NCI-H2196 (cell line): ENCODE results near the gene GLTPD2.

Experiments used
- DNase-seq: peaks from one replicate; lab custom pipeline; 2025; ENCODE audit not compliant: unreplicated experiment; lab: John Stamatoyannopoulos, UW

GLTPD2 gene

DNA sequence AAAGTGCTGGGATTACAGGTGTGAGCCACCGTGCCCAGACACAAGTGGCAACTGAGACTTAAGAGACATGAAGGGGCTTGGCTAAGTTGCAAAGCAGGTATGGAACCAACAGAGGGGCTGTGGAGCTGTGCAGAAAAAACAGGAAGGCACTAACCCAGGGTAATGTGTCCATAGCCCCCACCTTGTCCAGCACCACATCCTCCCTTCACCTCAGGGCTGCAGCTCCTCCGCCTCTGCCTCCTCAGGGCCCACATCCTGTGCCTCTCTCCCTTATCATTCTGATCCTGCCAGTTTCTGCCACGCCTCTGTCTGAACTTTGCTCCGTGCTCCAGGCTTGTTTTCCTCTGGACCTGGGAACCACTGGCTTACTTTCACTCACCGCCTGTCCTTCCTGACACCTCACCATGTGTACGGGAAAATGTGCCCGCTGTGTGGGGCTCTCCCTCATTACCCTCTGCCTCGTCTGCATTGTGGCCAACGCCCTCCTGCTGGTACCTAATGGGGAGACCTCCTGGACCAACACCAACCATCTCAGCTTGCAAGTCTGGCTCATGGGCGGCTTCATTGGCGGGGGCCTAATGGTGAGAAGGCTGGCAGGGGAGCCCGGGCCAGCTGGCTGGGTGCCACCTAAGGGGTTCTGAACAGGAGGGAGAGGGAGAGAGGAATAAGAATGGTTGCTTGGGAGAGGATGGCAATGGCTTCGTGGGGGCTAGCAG lies 17.1 kb upstream of the GLTPD2 start, which contains the start of gene TM4SF5:
Gene TM4SF5 (plus strand): TSS at position 368 of the 716 bp plus-strand sequence. CDS start 37 bp downstream, at position 405.
- DNase-seq: no peak

DNA sequence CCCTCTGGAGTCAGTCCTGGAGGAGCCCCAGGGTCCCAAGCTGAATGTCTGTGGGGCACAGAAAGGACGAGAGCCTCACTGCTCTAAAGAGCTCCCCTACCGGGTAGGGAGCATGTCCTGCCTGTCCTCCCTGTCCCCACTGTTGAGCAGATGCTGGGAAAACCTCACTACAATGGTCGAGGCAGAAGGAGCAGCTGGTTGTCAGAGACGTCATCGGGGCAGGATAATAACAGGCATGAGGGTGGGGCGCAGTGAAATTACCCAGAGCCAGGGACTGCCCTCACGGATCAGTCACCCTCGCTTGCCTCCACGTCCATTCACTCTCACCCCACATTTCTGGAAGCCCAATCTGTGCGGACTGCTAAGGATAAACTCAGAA lies 16.5 kb upstream of the GLTPD2 start:
- DNase-seq: no peak

DNA sequence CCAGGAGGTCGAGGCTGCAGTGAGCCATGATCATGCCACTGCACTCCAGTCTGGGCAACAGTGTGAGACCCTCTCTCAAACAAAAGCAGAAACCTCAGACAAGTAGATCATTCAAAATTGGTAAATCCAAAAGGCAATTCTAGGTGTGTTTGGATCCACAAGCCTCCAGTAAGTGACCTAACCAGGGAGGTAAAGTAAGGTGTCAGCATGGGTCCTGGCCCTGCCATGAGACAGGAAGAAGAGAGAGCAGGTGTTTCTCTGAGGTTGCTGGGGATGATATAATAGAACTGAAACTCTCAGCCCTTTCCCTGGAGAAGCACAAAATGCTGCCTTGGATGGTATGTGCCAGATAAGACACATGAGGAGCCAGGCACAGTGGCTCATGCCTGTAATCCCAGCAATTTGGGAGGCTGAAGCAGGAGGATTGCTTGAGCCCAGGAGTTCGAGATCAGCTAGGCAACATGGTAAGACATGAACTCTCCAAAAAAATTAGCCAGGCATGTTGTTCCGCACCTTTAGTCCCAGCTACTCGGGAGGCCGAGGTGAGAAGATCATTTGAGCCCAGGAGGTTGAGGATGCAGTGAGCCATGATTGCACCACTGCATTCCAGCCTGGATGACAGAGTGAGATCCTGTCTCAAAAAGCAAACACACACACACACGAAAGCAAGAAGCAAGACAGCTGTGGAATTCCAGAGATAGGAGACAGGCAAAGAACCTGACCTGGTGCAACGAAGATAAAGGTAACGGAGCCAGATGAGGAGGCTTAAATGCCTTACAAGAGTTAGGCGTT lies 10.6 kb upstream of the GLTPD2 start:
- DNase-seq: peak; percentile 2

DNA sequence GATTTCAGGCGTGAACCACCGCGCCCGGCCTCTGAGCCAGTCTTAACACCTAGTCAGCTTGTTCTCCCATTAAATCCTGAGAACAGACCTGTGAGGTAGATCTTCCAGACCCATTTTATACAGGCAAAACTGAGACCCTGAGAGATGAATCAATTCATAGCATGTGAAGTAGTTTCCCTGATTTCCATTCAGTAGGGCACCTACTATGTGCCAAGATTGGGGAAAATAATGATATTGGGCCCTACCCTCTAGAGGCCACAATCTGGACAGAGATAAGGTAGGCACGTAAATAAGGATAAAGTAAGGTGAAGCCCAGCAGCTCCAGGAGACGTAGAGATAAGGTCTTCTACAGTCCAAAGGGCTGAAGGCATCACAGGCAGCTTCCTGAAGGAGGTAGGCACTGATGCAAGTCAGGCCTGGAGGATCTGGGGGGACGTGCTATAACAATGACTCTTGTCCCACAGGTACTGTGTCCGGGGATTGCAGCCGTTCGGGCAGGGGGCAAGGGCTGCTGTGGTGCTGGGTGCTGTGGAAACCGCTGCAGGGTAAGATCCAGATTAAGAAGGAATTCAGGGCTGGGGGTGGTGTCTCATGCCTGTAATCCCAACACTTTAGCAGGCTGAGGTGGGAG lies 8.3 kb upstream of the GLTPD2 start:
- no peak for DNase-seq

DNA sequence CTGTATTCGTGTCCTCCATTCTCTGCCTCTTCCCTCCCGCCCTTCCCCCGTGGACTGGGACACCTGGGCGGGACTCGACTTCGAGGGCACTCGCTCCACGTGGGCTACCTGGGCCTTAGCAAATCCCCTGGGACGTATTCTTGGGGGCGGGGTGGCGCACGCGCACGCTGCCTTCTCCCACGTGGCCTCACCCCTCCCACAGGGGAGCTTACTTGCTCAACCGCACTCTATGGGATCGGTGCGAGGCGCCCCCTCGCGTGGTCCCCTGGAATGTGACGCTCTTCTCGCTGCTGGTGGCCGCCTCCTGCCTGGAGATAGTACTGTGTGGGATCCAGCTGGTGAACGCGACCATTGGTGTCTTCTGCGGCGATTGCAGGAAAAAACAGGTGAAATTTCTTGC lies 6.1 kb upstream of the GLTPD2 start:
- DNase-seq: no peak

DNA sequence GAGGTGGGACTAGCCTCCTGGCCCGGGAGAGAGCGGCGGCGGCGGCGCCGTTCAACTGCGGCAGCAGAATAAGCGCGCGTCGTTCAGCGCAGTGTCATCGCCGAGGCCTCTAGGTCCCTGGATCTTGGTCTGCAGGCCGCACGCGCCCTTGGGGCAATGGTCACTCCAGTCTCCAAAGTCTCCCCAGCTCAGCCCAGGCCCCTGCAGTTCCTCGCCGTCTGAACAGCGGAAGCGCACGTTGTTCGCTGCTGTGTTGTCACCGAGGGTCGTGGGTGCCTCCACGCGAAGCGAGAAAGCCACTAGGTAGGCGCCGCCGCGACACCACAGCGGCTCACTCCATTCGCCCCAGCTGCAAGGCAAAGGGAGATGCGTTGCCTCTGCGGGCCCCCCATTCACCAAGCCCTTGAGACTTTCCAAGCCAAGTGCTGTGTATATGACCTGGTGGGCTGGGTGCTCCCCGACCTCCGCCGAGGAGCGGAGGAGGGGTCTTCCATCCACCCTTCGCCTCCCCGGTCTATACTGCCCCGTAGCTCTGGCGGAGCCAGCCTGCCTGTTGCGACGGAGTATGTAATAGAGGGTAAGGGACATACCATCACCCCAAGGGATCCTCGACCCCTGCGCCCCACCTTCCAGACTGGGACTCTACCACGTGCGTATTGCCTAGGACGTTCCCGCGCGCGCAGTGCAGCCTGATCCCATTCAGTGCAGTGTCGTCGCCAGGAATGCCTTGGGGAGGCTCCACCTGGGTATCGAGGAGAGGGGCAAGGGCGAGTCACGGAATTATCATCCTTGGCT lies 3.3 kb upstream of the GLTPD2 start:
- peak; percentile 0 for DNase-seq

DNA sequence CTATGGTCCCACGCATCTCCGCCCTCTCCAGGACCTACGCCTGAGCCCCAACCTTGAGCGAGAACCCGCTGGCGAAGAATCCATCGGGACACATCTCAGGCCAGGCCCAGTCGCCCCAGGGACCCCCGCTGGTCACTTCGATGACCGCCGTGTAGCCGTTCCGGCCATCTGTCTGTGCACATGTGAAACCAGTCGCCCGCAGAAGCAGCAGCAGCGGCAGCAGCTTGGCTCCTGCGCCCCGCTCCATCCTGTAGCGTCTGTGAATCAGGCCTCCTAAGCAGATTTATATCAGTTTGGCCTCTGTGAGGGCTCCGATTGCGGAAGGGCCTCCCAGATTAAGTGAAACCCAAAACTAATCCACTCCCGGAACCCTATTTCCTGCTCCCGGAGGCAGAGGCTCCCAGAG lies 2.7 kb upstream of the GLTPD2 start, which contains the start of gene VMO1:
Gene VMO1 (minus strand): TSS at position 259 of the 406 bp plus-strand sequence. CDS start 12 bp downstream, at position 247.
- DNase-seq: no peak

DNA sequence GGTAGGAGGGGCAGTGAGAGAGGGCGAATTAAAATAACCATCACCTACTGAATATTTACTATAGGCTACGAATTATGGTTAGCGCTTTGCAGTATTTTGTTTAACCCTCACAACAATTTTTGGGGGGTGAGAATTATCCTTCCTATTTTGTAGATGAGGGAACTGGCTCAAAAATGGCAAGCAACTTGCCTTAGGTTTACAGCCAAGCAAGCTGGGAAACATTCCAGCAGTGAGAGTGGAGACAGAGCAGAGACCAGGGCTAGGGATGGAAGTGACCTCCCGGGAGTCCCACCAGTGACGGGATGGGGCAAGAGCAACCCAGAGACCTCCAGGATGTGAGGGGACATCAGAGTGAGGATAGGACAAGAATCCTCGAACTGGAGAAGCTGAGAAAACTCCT lies 2.2 kb upstream of the GLTPD2 start:
- no peak for DNase-seq

DNA sequence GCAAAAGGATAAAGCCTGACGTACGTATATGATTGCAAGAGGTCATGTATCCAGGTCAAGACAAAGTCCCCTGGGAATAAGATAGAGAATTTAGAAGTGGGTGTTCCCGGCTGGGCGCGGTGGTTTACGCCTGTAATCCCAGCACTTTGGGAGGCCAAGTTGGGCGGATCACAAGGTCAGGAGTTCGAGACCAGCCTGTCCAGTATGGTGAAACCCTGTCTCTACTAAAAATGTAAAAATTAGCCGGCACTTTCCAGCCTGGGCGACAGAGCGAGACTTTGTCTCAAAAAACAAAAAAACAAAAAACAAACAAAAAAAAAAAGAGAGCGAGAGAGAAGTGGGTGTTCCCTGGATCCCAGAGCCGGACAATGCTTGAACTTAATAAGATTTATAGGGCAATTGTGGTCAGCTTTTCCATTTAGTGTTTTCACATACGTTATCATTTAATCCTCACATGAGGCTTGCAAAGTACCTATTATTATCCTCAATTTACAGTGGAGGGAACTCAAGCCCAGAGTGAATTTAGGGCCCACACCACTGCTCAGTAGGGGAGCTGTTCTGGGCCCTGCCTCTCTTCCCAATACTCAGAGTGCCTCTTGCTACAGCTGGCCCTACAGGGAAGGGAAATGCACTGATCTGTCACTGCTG lies 481 bp upstream of the GLTPD2 start:
- no peak for DNase-seq

DNA sequence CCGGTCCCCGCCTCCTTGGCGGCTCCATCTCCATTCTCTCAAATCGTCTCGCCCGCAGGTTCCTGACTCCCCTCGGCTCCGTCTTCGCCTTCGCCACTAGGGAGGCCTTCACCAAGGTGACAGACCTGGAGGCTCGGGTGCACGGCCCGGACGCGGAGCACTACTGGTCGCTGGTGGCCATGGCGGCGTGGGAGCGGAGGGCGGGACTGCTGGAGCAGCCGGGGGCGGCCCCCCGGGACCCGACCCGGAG lies 862 bp downstream of the GLTPD2 start:
- DNase-seq: no peak

DNA sequence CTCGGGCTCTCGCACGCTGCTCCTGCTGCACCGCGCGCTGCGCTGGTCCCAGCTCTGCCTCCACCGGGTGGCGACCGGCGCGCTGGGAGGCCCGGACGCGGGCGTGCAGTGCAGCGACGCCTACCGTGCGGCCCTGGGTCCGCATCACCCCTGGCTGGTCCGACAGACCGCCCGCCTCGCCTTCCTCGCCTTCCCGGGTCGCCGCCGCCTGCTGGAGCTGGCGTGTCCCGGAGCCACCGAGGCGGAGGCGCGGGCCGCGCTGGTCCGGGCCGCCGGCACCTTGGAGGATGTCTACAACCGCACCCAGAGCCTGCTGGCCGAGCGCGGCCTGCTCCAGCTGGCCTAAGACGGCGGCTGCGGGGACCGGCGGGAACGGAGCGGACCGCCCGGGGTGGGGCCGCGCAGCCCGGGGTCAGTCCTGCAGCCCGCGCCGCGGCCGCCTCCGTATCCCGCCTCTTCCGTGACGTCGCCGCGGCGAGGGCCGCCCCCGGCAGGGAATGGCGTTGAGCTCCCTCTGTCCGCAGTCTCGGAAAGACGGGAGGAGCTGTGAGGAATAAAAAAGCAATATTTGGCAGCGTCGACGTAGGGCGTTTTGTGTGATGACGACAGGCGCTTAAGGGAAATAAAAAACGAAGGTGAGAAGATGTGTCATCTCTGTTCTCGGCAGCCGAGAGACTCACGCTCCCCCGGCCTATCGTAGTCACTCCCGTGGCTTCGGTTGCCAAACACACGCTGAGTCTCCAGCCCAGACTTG lies 1.4 kb downstream of the GLTPD2 start:
- DNase-seq: peak; percentile 73

DNA sequence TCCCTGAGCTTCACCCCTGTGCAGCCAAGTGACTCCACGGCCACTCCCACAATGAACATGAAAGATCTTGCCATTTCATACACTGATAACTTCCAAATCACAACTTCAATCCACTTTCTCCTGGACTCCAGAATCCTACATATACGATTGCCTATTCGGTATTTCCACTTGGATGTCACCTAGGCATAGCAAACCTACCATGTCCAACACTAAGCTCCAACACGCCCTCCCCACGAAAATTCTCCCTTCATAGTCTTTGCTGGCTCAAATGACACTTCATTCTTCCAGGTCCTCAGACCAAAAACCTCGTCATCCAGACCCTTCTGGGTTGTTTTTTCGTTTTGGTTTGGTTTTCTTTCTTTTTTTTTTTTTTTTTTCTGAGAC lies 1.9 kb downstream of the GLTPD2 start:
- DNase-seq: no peak

DNA sequence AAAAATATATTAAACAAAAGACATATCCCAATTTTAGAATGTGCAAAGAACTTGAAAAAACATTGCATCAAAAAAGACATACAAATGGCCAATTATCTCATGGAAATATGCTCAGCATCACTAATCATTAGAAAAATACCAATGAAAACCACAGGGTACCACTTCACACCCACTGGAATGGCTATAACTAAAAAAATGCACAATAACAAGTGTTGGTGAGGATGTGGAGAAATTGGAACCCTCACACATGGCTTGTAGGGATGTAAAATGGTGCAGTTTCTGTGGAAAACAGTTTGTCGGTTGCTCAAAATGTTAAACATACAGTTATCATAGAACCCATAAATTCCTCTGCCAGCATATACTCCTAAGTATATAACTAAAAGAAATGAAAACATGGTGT lies 6.4 kb downstream of the GLTPD2 start:
- no peak for DNase-seq

DNA sequence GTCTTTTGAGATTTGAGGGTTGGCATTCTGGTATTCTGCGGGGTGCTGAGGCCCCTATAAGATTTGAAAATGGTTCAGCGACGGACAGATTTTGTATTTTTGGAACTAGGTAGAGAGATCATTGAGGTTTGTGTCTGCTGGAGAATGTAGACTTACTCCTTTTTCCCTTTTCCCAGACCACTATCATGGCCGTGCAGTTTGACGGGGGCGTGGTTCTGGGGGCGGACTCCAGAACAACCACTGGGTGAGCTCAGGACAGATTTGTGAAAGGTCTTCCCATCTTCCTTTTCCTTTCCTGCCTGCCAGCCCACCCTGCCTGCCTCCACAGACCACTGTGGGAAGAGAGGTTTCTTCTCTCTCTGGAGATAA lies 7.8 kb downstream of the GLTPD2 start:
- DNase-seq: peak; percentile 6

DNA sequence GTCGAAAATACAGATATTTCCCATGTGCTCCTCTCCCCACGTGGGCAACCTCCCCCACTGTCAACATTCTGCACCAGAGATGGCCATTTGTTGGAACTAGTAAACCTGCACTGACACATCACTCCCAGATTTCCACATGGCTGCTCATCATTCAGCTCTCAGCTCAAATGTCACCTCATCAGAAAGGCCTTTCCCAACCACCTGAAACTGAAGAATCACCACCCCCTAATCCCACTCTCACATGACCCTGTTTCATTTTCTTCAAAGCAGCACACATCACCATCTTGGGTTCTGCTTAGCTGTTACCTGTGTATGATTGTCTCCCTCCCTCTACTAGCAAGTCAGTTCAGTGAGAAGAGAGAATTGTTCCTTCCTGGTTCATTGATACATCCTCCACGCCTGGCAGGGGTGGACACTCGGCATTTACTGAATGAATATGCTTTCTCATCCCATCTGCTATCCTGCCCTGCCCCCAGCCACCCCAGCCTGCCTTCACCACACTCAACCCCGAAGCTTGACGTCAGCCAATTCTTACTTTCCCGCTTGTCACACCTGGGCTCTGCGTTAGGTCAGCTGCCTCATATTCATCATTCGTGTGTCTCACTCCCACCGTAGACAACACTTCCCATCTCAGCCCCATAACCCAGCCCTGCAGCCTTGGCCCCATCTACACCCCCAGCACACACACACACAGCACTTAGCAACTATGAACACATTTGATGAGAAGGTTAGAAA lies 11.9 kb downstream of the GLTPD2 start:
- peak; percentile 39 for DNase-seq

DNA sequence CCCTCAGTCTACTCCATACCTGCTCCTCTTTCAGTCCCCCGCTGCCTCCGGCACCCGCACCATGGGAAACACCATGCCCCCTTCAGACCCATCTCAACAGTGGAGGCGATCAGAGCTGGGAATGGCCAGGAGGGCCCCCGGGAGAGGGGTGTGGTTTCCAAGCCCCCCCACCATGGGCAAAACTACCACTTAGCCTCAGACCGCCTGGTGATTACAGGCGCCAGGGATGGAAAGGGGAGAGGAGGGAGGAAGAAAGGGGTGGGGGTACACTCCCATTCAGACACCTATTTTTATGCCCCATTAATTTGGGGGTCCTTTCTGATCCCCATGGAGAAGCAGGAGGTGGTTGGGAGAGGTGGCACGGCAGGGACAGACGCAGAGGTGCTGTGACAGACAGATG lies 13.5 kb downstream of the GLTPD2 start, which contains the start of gene C17orf114:
Gene C17orf114 (minus strand): TSS at position 101 of the 400 bp plus-strand sequence.
- no peak for DNase-seq

DNA sequence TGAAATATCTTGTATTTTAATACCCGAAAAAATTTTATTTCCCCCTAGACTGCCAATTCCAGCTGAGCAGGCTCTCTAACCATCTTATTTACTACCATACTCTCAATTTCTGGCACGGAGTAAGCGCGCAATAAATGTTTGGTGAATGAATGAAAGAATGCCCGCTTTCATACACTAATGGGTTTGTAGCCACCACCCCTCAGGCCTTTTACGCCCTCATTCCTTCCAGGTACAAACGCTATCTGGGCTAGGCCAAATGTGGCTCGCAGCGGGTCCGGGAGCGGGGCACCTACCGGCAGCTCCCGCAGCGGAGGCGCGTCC lies 17.7 kb downstream of the GLTPD2 start:
- no peak for DNase-seq

DNA sequence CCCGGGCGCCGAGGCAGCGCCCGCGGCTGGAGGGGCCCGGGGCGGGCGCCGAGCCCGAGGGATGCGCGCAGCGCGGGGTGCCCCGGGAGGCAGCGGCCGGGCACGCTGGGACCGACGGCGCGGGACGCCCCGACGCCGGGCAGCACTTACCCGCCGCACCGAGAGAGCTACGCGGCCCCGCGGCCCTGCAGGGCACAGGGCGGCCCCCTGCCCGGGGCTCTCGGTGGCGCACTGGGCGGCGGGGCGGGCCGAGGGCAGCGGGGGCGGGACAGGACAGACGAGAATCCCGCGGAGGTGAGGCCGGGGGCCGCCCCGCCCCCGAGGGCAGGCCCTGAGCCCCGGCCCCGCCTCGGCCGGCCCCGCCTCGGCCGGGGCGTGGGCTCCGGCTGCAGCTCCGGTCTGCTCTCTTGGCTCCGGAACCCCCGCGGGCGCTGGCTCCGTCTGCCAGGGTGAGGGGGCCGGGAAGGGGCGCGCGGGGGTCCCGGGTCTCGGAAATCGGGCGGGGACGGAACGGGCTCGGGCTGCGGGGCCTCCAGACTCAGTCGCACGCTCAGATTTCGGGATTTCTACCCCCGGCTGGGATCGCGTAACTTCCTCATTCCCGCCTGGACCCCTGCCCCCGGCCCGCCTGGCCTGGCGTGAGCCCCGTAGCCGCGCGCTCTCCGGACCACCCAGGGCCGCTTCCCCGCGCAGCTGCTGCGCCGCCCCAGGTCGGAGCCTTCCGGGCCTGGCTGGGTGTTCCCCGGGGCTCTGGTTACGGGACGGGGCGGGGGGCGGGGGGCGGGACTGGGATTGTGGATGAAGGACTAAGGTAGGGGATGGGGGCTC lies 18.2 kb downstream of the GLTPD2 start, which contains the start of gene PLD2:
Gene PLD2 (plus strand): TSS at position 376 of the 828 bp plus-strand sequence. CDS start 621 bp downstream, outside the sequence.
- peak; percentile 73 for DNase-seq
